CD4-positive, alpha-beta T cell (primary cell): Measurements from ENCODE around the gene FAM219A. TPM values are rescaled to one million over a fixed set of nuclear protein-coding genes. Genes with fewer than 3 reads are reported as not detected.
"Not testable (repeated sequence)": the region's sequence is repeated elsewhere in the genome, so short reads cannot be mapped to it uniquely, and the experiment has no call there.

Experiments used
- ATAC-seq: fragments of 200-7000 bp; cut with Tn5 transposase; one replicate; pipeline ENCODE4 v1.10.0; 2022; ENCODE audit warnings: mild to moderate bottlenecking; ENCODE audit not compliant: poor library complexity
- CTCF ChIA-PET: fragments of 350-600 bp; sonication (Branson Sonifier 250); formaldehyde crosslinking; loops from one replicate; lab custom pipeline; 2021; ENCODE audit warnings: antibody characterized with exemption, inconsistent platforms; lab: Charles Lee
- POLR2A ChIA-PET: fragments of 350-600 bp; sonication (Branson Sonifier 250); formaldehyde crosslinking; loops from one replicate; lab custom pipeline; 2021; ENCODE audit warnings: antibody characterized with exemption, inconsistent platforms; lab: Charles Lee
- DNase-seq, 14 experiments: peaks; one replicate each; pipeline ENCODE4 v3.0.0-alpha.2; 2013 to 2020; ENCODE audit warnings: mixed read lengths in 2 of 14
- H3K27ac ChIP-seq, 2 donors: one replicate each; pipeline versions ENCODE4 v1.5.1 to v1.7.0; 2013; ENCODE audit warnings: low read length in 2 of 2, low read depth in 1 of 2, mild to moderate bottlenecking in 1 of 2
- H3K27me3 ChIP-seq, 2 experiments: 1 replicate in 1 of 2; 2 replicates in 1 of 2; pipeline versions ENCODE4 v1.6.1 to v1.7.0; 2013; ENCODE audit warnings: low read length in 2 of 2, control low read depth in 1 of 2, mild to moderate bottlenecking in 1 of 2, moderate library complexity in 1 of 2; ENCODE audit not compliant: insufficient read depth in 2 of 2, control insufficient read depth in 1 of 2
- H3K36me3 ChIP-seq: one replicate; pipeline ENCODE4 v1.6.1; 2013; ENCODE audit warnings: low read length, control low read depth; ENCODE audit not compliant: insufficient read depth
- H3K4me1 ChIP-seq: one replicate; pipeline ENCODE4 v1.6.1; 2013; ENCODE audit warnings: low read length, control low read depth; ENCODE audit not compliant: insufficient read depth
- H3K4me3 ChIP-seq: one replicate; pipeline ENCODE4 v1.5.1; 2013; ENCODE audit warnings: mild to moderate bottlenecking, low read length, moderate library complexity
- H3K9me3 ChIP-seq, 2 experiments: 1 replicate in 1 of 2; 2 replicates in 1 of 2; pipeline versions ENCODE4 v1.6.1 to v1.7.0; 2013; ENCODE audit warnings: low read length in 2 of 2, mild to moderate bottlenecking in 2 of 2, control low read depth in 1 of 2, moderate library complexity in 1 of 2; ENCODE audit not compliant: control insufficient read depth in 1 of 2, insufficient read depth in 1 of 2
- H3K27ac Mint-ChIP-seq: one replicate; pipeline ENCODE4 v1.8.0; 2020; ENCODE audit warnings: mixed read lengths
- H3K27me3 Mint-ChIP-seq: one replicate; pipeline ENCODE4 v1.8.0; 2021; ENCODE audit warnings: mixed read lengths
- H3K36me3 Mint-ChIP-seq: one replicate; pipeline ENCODE4 v1.8.0; 2021; ENCODE audit warnings: low read depth, mixed read lengths
- H3K4me1 Mint-ChIP-seq: one replicate; pipeline ENCODE4 v1.8.0; 2021; ENCODE audit warnings: low read depth, mixed read lengths
- H3K4me3 Mint-ChIP-seq: one replicate; pipeline ENCODE4 v1.8.0; 2020; ENCODE audit warnings: mild to moderate bottlenecking, mixed read lengths
- H3K9me3 Mint-ChIP-seq: one replicate; pipeline ENCODE4 v1.8.0; 2020; ENCODE audit warnings: mixed read lengths
- CTCF ChIP-seq: fragments of 200-600 bp; IDR thresholded peaks from one replicate; pipeline ENCODE4 v1.8.0; 2022; ENCODE audit warnings: antibody characterized with exemption, mild to moderate bottlenecking
- intact Hi-C, 2 experiments: fragments of 100-400 bp; cut with DNase I in 1 of 2; cut with micrococcal nuclease in 1 of 2; formaldehyde crosslinking; loops; one replicate each; pipeline versions ENCODE4 v1.15.1 to v1.9.0; 2023 to 2025; cut with DNase I, micrococcal nuclease
- total RNA-seq, 174 experiments: library from RNA in 2 of 174; stranded (reverse) in 2 of 174; gene quantifications; one replicate each; pipeline ENCODE4 v1.2.3 and lab custom pipeline; 2021 to 2026

FAM219A gene
- total RNA-seq, 2 experiments from 2014 or later = 7.7 to 8.5 TPM

DNA sequence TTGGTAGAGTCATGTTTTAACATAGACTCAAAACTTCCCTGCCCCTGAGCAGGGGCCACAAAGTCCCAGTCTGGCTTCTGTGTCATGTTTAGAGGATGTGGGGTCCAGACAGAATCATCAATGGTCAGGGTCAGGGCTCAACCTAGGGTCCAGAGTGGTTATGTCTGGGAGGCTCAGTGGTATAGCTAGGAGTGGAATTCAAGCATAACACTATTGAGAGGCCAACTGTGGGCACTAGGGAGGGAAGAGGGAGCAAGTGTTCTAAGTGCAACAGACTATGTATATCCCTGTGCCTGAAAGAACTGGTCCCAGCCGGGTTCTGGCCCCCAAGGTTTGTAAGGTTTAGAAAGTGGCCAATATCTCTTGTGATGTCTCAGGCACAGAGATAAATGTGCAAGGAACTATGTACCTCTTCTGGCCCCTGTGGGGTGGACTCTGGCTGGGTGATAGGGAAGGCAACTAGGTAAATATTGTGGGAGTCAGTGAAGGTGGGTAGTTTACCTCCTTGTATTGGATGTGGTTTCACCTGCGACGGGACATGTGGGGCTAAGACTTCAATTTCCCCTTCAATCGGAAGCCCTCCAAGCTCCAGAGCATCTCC, 95.7 kb downstream of the FAM219A start:
- DNase-seq (no peak), ATAC-seq (no peak)
- H3K9me3 ChIP-seq = no peaks in the 10 kb centered on the region
- TF ChIP-seq CTCF = no peak
- ChIA-PET CTCF (interaction anchor here (0.9 kb wide), 1 partner anchor 17 kb away, joined by 3 read pairs; no protein-coding TSS in a partner anchor), POLR2A (interaction anchor here (2.0 kb wide), 1 partner anchor 14 kb away, joined by 10 read pairs; the partner anchor contains the start of gene MYORG)
- Mint-ChIP-seq H3K4me1 (peaks cover 20% of the 10 kb centered on the region), H3K27ac (no peak overlapping the region), H3K4me3 (no peak overlapping the region), H3K36me3 (peaks cover 19% of the 10 kb centered on the region), H3K27me3 (no peaks in the 10 kb centered on the region), H3K9me3 (no peaks in the 10 kb centered on the region)
- H3K4me3 ChIP-seq = no peak overlapping the region
- peaks cover 14% of the 10 kb centered on the region for H3K4me1 ChIP-seq
- no peaks in the 10 kb centered on the region for H3K36me3 ChIP-seq
- no peak overlapping the region for H3K27ac ChIP-seq
- intact Hi-C loops = no loop called here
- H3K27me3 ChIP-seq = no peaks in the 10 kb centered on the region

GRCh38 chr9:34352957-34353356, 105.4 kb downstream of the FAM219A start:
- H3K9me3 ChIP-seq, intact Hi-C loops, H3K4me3 ChIP-seq, H3K27me3 Mint-ChIP-seq, H3K4me3 Mint-ChIP-seq, DNase-seq, H3K9me3 Mint-ChIP-seq, H3K27ac ChIP-seq, H3K27ac Mint-ChIP-seq, H3K27me3 ChIP-seq, CTCF ChIA-PET, H3K4me1 Mint-ChIP-seq, H3K36me3 ChIP-seq, POLR2A ChIA-PET, ATAC-seq, H3K4me1 ChIP-seq: not testable (repeated sequence)
- peaks cover 38% of the 10 kb centered on the region for H3K36me3 Mint-ChIP-seq

DNA sequence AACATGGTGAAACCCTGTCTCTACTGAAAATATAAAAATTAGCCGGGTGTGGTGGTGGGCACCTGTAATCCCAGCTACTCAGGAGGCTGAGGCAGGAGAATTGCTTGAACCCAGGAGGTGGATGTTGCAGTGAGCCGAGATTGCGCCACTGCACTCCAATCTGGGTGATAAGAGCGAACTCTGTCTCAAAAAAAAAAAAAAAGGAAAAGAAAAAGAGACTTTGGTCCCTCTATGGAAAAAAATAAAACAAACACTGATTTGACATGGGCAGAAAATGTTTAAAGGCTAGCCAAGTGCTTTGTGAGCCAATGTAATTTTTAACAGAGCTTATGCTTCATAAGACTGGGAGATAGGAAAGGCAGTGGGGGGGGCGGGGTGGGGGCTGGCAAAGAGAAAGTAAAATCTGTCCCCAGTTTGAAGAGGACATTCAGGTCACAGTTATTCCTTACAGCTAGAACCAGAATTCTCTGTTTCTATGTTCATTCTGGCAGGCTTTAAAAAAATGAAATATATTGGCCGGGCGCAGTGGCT, 106.2 kb downstream of the FAM219A start:
- H3K4me1 ChIP-seq, H3K36me3 ChIP-seq, H3K9me3 Mint-ChIP-seq, H3K27ac Mint-ChIP-seq, H3K4me3 ChIP-seq, H3K9me3 ChIP-seq, H3K27ac ChIP-seq, DNase-seq, H3K27me3 Mint-ChIP-seq, H3K27me3 ChIP-seq, H3K4me3 Mint-ChIP-seq, intact Hi-C loops, H3K4me1 Mint-ChIP-seq, ATAC-seq, POLR2A ChIA-PET, CTCF ChIA-PET: not testable (repeated sequence)
- peaks cover 36% of the 10 kb centered on the region for H3K36me3 Mint-ChIP-seq

GRCh38 chr9:34349324-34349723, 109.0 kb downstream of the FAM219A start:
- POLR2A ChIA-PET = no interaction called here
- TF ChIP-seq CTCF = no peak
- no peak overlapping the region for H3K27ac Mint-ChIP-seq

More at GRCh38 chr9:34349324-34349723, 109.0 kb downstream of the FAM219A start:
- intact Hi-C loops = no loop called here
- H3K4me1 ChIP-seq = no peaks in the 10 kb centered on the region
- no peak overlapping the region for H3K4me3 Mint-ChIP-seq
- H3K36me3 ChIP-seq = no peaks in the 10 kb centered on the region
- peaks cover 22% of the 10 kb centered on the region for H3K36me3 Mint-ChIP-seq
- DNase-seq (no peak), ATAC-seq (no peak)
- H3K27me3 ChIP-seq = no peaks in the 10 kb centered on the region
- H3K27ac ChIP-seq = no peak overlapping the region
- no peaks in the 10 kb centered on the region for H3K4me1 Mint-ChIP-seq
- H3K27me3 Mint-ChIP-seq = no peaks in the 10 kb centered on the region
- H3K9me3 Mint-ChIP-seq = no peaks in the 10 kb centered on the region
- H3K4me3 ChIP-seq = no peak overlapping the region
- CTCF ChIA-PET = no interaction called here
- H3K9me3 ChIP-seq = no peaks in the 10 kb centered on the region

Other genes with a start within 250 kb of the FAM219A start
- under 1 TPM; 0.05 to 0.14 TPM for gene KIF24, start 129.3 kb downstream of the FAM219A start, total RNA-seq
- gene NUDT2, start 129.0 kb downstream of the FAM219A start, total RNA-seq = 1 to 10 TPM; 4.5 to 7.2 TPM
- gene MYORG, start 81.7 kb downstream of the FAM219A start, total RNA-seq = under 1 TPM; 0.42 to 0.58 TPM
- gene DNAI1, start 235 bp upstream of the FAM219A start, total RNA-seq = not detected
- gene ENHO, start 64.4 kb upstream of the FAM219A start, total RNA-seq = under 1 TPM in 1 of 2 experiments, not detected in 1; 0.45 TPM
- not detected for gene CNTFR, start 131.2 kb upstream of the FAM219A start, total RNA-seq
- 1 to 10 TPM; 4.6 to 5.7 TPM for gene RPP25L, start 153.5 kb upstream of the FAM219A start, total RNA-seq
- gene DCTN3, start 161.9 kb upstream of the FAM219A start, total RNA-seq = 10 to 100 TPM; 81.5 to 84.4 TPM
- under 1 TPM; 0.25 to 0.34 TPM for gene ARID3C, start 170.5 kb upstream of the FAM219A start, total RNA-seq
- 10 to 100 TPM; 11.7 to 12.1 TPM for gene SIGMAR1, start 179.2 kb upstream of the FAM219A start, total RNA-seq
- 100 to 1,000 TPM; 115 TPM for gene GALT, start 188.1 kb upstream of the FAM219A start, total RNA-seq
- gene IL11RA, start 193.6 kb upstream of the FAM219A start, total RNA-seq = 100 to 1,000 TPM; 117 TPM
- not detected for gene CCL27, start 204.1 kb upstream of the FAM219A start, total RNA-seq
- gene CCL19, start 232.7 kb upstream of the FAM219A start, total RNA-seq = not detected